SIG-M5 treated with dmso at 0.1 percent for 504 hours (cell line): ENCODE data around the gene DTHD1.
A peak's percentile ranks its signal among the peaks of the same experiment; 100 is the strongest.

Experiments
- DNase-seq: peaks from one replicate; lab custom pipeline; 2025; ENCODE audit not compliant: unreplicated experiment; lab: John Stamatoyannopoulos, UW

The DTHD1 gene

GRCh38 chr4:36269101-36269500 is 12.3 kb upstream of the DTHD1 start:
- no peak for DNase-seq

DNA sequence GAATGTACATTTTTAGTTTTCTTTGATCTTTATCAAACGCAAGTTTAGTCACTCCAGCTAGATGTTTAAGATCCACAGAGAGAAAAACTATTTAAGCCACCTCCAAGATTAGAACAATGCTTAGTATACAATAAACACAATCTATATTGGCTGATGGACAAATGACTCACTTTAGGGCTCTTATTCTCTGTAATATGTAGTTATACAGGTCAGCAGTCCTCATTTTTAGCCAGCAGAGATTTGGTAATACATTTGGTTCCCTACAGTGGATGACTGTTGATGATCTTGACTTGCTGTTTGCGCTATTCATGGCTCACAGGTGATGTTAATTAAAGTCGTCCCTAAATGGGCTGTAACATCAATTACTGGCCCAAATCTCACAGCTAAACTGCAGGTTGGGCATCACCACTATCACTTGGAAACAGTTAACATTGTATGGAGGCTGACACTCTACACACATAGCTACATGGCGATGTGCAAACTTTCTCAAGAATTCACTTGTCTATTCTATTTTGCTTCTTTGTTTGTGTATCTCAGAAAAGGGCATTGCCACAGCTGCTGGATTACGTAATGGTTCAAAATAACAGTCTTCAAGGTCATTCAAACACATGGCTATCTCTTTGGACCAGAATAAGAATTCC is 11.8 kb upstream of the DTHD1 start:
- DNase-seq: no peak

DNA sequence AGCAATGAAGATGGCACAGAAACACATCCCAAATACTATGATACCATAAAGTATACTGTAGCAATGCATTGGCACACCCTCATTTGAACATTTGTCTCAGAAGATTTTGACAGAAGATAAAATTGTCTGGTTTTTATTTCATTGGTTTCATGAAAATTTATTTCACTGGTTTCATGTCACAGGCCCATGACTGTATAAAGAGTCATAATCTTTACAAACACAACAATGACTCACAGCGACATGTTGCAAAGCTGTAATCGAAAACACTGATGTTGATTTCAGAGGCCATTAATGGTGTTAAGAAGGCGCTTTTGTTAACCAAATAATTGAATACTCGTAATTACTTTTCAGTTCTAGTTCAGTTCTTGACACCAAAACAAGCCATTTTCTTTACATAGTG is 8.1 kb upstream of the DTHD1 start:
- no peak for DNase-seq

GRCh38 chr4:36274158-36274557 is 7.3 kb upstream of the DTHD1 start:
- DNase-seq: no peak

DNA sequence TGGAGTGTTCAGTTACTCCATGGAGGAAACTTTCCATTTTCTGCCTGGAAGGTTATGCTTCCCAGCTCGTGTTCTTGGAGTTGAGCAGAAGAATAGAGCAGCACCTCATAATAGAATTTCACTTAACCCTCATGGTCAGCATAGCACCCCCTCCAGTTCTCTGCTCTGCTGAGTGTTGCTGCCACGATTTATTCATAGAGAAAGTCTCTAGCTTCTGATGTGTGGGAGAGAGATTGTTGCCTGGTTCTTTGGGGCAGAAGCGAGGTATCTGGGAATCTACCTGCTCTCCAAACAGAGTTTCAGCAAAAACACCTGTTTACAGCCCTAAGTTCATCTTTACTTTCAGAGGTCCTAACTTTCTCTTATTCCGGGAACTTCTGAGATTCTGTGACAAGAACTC is 3.9 kb upstream of the DTHD1 start:
- no peak for DNase-seq

DNA sequence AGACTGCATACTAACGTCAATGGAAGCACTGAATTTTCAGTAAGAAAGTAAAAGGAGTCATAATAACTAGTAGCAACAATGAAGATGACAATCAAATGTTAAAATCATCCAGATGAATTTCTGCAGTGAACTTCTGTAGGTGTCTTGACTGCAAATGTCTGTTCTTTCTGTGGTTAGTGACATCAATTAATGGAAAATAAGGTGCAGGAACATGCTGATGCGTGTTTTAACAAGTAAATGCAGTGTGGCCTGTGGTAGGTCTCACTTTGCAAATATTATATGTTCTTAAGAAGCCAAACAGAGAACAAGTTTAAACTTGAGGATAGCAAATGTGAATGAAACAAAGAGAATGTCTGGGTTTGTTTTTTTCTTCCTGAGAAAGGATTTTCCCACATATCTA is 2.6 kb upstream of the DTHD1 start:
- DNase-seq: no peak

DNA sequence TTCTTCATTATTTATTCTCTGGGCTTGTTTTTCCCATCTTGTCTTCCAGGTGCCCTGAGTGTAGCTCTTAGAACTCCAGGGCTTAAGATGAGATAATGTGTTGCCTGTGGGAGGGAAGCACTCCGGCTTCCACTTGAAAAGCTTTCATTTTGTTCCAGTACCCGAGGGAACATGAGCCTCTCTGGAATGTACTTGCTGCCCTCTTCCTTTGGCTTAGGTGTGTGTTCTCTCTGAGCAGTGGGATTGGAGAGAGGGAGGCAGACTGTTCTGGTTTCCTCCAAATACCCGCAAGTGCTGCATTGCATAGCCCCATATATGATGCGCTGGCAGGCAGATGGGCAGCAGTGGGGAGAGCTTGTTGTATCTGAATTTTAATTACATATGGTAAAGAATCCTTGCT is 861 bp upstream of the DTHD1 start:
- DNase-seq: no peak

DNA sequence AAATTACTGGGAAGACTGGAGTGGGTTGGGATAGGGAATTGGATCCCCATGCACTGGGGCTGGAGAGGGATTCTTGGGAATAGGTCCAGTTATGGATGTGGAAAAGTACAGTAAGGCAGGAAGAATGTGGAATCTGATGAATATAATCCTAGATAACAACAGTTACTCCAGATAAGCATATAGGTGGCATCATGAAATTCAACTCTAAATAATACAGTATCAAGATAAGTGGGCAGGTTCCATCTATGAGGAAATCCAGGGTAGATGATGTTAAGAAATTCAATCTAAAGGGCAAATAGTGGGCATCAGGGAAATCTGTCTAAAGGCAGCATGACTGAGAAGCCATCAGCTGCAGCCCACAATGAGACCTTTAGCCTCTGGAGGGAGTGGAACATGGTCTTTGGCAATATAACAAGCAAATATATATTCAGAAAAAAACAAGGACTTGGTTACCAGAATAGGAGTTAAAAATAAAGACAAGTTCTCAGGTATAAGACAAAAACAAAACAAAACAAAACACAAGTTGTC is 1.2 kb downstream of the DTHD1 start:
- DNase-seq: no peak

DNA sequence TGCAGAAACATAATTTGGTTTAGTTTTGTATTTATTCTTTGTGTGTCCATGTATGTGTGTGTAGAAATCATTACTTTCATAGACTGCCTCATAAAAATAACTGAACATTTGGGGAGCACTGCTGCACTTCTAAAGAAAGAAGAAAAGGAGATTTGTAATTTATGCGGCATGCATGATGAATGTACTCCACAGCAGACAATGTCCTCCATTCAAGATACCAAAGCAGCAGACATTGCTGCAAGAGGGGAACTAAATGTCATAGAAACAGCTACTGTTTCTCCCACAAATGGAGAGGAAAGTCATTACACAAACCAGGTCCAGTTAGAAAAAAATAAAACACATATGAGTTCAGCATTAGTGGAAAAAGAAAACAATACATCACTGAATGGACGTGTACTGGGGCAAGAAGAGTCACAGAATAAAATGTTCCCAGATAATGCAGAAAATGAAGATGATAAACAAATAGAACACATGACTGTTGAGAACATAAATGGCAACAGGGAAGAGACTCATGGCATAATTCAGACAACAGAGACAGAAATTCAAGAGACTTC is 2.6 kb downstream of the DTHD1 start:
- DNase-seq: no peak

GRCh38 chr4:36285784-36286480 is 4.5 kb downstream of the DTHD1 start:
- peak; percentile 44 for DNase-seq

- no peak for DNase-seq
These were observed 5.1 kb downstream of the DTHD1 start for GRCh38 chr4:36286481-36286871.

DNA sequence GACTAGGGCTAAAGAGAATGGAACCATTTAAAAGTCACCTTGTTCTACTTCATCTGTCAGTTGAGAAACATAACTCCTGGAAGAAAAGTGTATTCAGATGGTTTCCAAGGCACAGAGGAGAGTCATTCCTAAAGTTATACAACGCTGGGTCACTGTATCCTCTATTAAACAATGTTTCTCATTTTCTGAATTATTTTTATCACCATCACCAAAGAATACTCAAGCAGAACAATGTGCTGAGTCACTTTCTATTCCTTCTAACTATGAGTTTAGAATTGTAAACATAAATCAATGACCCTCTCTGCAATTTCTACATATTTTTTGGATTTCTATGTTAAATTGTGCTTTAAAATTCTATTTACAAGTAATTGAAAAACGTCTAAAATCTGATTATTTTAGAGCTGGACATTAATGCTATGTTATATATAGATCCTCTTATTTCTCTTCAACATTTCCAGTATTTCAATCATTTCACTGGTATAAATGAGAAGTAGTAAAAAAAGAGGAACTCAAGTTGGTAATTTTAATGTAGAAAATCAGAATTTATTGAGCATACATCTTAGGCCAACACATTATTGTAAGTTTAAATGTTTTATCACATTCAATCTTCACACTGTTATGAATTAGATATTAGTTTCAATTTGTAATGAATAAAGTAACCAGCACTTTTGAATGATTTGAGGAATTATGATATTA is 7.5 kb downstream of the DTHD1 start:
- no peak for DNase-seq

GRCh38 chr4:36290641-36291040 is 9.2 kb downstream of the DTHD1 start:
- no peak for DNase-seq

DNA sequence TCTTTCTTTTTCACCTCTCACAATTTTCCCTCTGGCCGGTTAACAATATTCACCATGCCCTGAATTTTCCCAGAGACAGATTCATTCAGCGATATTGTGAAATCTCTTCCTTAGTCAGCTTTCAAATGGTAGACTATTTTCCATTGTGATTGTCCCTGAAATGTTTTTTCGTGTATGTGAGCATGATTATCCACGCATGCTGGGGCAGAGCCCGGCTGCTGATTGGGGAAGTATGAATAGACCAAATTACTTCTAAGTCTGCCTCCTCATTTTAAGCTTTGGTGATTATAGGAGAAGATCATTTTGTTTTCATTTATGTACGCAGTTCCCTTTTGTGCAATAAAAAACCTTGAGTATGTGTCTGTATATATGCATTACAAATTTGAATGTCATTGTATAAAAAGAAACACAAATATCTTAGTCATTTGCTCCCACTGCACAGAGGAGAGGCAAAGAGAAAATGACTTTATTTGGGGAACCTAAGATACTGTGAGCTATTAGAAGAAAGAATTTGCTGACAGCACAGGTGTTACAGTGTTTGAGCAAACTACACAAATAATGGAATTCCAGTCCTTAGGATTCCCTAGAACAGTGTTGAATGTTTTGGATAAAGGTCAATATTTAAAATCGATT is 11.3 kb downstream of the DTHD1 start:
- no peak for DNase-seq

DNA sequence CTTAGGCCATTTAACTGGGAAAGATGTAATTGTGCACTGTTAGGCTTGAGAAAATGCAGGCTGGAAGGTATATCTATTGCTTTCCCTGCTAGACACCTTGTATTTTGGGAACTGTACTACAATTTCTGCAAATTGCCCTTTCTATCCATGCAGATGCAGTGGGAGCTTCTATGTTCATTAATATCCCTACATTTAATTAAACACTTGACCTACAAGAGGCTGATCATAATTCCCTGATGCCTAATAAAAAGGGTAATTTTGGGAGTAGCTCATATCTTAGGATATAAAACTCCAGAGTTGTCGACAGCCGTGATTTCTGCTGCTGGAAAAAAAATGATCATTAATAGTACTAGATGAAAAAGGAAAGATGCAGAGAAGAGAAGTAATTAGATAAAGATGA is 19.7 kb downstream of the DTHD1 start:
- DNase-seq: no peak

GRCh38 chr4:36303426-36304137 is 22.2 kb downstream of the DTHD1 start:
- DNase-seq: peak; percentile 87

DNA sequence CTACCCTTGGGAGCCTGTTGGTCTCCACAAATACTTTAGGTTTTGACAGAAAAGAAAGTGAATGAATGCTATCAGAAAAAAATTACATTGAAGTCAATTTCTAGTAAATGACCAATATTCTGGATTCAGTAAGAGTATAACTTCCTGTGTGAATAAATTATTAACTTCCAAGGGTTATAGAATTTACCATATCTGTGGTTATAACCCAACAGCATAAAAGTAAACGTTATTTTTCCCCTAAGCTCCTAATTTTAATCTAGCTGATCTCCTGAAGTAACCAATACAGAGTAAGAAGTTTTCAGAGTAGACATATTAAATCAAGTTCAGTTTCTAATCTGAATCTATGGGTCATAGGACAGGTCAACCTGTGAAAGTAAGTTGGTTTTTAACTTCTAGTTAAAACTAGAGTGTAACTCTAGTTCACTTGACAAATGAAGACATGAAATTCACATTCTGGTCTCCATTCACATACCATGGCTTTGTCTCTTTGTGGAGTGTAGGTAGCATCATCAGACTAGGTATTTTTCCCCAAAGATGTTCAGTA is 22.8 kb downstream of the DTHD1 start:
- no peak for DNase-seq

- DNase-seq: no peak
These were observed 26.7 kb downstream of the DTHD1 start for GRCh38 chr4:36308150-36308549.

DNA sequence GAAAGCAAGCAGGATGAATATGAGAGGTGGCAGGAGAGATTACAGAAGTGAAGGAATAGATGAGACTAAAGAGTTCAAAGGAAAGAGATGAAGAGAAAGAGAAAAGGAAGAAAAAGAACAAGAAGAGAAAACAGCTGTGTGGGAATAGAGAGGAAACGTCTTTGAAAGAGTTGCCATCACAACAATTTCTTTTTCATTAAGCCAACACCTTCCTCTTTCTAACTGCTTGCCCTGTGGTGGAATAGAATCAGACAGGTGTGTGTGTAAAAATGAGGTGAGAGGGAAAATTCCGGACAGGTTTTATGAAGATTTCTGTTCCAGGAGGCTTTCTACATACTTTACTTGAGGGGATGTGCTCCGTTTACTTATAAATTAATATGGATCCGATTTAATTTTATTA is 28.8 kb downstream of the DTHD1 start:
- DNase-seq: no peak

- DNase-seq: peak; percentile 95
These were observed 29.4 kb downstream of the DTHD1 start for GRCh38 chr4:36310793-36311192.
